CD4-positive, alpha-beta T cell treated with Interleukin-15 for 4 hours (primary cell): ENCODE data around the gene TEAD3.
A peak's percentile ranks its signal among the peaks of the same experiment; 100 is the strongest.
"Not testable (repeated sequence)": the region's sequence is repeated elsewhere in the genome, so short reads cannot be mapped to it uniquely, and the experiment has no call there.

ENCODE experiments used
- DNase-seq: peaks from one replicate; pipeline ENCODE4 v3.0.0-alpha.2; 2020; ENCODE audit warnings: low spot score

The TEAD3 gene

GRCh38 chr6:35496841-35497570, at the start of gene TEAD3:
TSS of gene TEAD3 (minus strand) at chr6:35497079.
- DNase-seq = peak; percentile 28

- no peak for DNase-seq
These were observed 48.0 kb upstream of the TEAD3 start for GRCh38 chr6:35544769-35545361.

- no peak for DNase-seq
These were observed 46.7 kb upstream of the TEAD3 start for GRCh38 chr6:35543459-35544193.

GRCh38 chr6:35541836-35542235, 45.0 kb upstream of the TEAD3 start:
- no peak for DNase-seq

- no peak for DNase-seq
These were observed 42.3 kb upstream of the TEAD3 start for GRCh38 chr6:35539223-35539622.

- DNase-seq = not testable (repeated sequence)
These were observed 39.0 kb upstream of the TEAD3 start for GRCh38 chr6:35535847-35536246.

- DNase-seq = no peak
These were observed 37.7 kb upstream of the TEAD3 start for GRCh38 chr6:35534407-35535170.

- DNase-seq = no peak
These were observed 37.1 kb upstream of the TEAD3 start for GRCh38 chr6:35533981-35534380.

- DNase-seq = no peak
These were observed 35.2 kb upstream of the TEAD3 start for GRCh38 chr6:35532126-35532525.

- DNase-seq = no peak
These were observed 27.6 kb upstream of the TEAD3 start for GRCh38 chr6:35524380-35525020.

GRCh38 chr6:35522660-35523658, 26.1 kb upstream of the TEAD3 start:
- peak; percentile 71 for DNase-seq

- no peak for DNase-seq
These were observed 25.3 kb upstream of the TEAD3 start for GRCh38 chr6:35522151-35522550.

GRCh38 chr6:35521235-35521634, 24.4 kb upstream of the TEAD3 start:
- no peak for DNase-seq

- no peak for DNase-seq
These were observed 22.6 kb upstream of the TEAD3 start for GRCh38 chr6:35519313-35520015.

GRCh38 chr6:35518566-35519312, 21.9 kb upstream of the TEAD3 start:
- no peak for DNase-seq

- DNase-seq = not testable (repeated sequence)
These were observed 21.1 kb upstream of the TEAD3 start for GRCh38 chr6:35517978-35518377.

- no peak for DNase-seq
These were observed 19.8 kb upstream of the TEAD3 start for GRCh38 chr6:35516712-35517111.

- DNase-seq = not testable (repeated sequence)
These were observed 19.1 kb upstream of the TEAD3 start for GRCh38 chr6:35515939-35516338.

- no peak for DNase-seq
These were observed 17.7 kb upstream of the TEAD3 start for GRCh38 chr6:35514587-35514986.
